Adrenal gland (tissue), 5 donors: Measurements from ENCODE around the gene IFNL1.

ENCODE experiments used
- POLR2A ChIP-seq, 2 donors: fragments of 450-650 bp; IDR thresholded peaks; one replicate each; pipeline ENCODE4 v1.6.1; 2017; ENCODE audit warnings: antibody characterized with exemption in 2 of 2, mild to moderate bottlenecking in 2 of 2, moderate library complexity in 1 of 2
- TF ChIP-seq, protein P1 (sequence below), 6 experiments: fragments of 450-650 bp in 4 of 6; fragments of 200-600 bp in 2 of 6; sonication (generic) in 1 of 6; IDR thresholded peaks; 1 replicate in 5 of 6; 2 replicates in 1 of 6; pipeline versions ENCODE4 v1.5.1 to v1.8.0; 2016 to 2021; ENCODE audit warnings: antibody characterized with exemption in 6 of 6, mild to moderate bottlenecking in 2 of 6, moderate library complexity in 1 of 6
- donor health status: DM: no; HTN: no; CAD: no.

DNA sequence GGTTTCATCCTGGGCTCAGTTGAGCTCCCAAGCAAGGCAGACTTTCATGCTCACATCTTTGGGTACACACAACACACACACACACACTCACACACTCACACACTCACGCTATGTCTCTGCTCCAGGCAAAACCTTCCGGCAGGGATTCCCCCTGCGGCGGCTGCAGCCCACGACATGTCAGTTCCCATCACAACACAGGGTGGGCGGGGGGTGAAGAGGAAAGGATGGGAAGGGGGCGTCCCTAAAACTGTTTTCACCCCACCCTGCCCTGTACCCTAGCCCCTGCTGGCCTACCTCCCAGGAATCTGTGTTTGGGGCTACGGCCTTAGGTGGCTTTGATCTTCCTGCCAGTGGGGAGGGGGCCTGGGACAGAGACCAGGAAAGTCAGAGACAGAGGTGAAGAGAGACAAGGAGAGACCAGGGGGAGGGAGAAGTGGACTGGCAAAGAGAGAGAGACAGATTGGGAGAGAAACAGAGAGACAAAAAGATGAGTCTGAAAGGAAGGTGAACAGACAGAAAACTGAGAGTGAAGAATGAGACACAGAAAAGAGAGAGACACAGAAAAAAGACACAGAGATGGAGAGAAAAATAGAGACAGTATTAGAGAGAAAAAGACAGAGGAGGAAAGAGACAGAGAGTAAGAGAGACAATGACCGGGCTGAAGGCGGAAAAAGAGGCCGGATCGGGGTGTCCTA is 20.6 kb downstream of the IFNL1 start:
- TF ChIP-seq, protein P1, sequence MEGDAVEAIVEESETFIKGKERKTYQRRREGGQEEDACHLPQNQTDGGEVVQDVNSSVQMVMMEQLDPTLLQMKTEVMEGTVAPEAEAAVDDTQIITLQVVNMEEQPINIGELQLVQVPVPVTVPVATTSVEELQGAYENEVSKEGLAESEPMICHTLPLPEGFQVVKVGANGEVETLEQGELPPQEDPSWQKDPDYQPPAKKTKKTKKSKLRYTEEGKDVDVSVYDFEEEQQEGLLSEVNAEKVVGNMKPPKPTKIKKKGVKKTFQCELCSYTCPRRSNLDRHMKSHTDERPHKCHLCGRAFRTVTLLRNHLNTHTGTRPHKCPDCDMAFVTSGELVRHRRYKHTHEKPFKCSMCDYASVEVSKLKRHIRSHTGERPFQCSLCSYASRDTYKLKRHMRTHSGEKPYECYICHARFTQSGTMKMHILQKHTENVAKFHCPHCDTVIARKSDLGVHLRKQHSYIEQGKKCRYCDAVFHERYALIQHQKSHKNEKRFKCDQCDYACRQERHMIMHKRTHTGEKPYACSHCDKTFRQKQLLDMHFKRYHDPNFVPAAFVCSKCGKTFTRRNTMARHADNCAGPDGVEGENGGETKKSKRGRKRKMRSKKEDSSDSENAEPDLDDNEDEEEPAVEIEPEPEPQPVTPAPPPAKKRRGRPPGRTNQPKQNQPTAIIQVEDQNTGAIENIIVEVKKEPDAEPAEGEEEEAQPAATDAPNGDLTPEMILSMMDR (IDR thresholded peaks at IDR 0.05) = no peak
- TF ChIP-seq POLR2A (IDR thresholded peaks at IDR 0.05) = no peak
